HG03521 (cell line): ENCODE measurements around the gene FBRSL1.
"Not testable (repeated sequence)": the region's sequence is repeated elsewhere in the genome, so short reads cannot be mapped to it uniquely, and the experiment has no call there.

Source experiments
- ATAC-seq: cut with Tn5 transposase; IDR thresholded peaks from one replicate; pipeline ENCODE4 v1.9.1; 2021; ENCODE audit warnings: mild to moderate bottlenecking, moderate library complexity; ENCODE audit not compliant: unreplicated experiment

The FBRSL1 gene

DNA sequence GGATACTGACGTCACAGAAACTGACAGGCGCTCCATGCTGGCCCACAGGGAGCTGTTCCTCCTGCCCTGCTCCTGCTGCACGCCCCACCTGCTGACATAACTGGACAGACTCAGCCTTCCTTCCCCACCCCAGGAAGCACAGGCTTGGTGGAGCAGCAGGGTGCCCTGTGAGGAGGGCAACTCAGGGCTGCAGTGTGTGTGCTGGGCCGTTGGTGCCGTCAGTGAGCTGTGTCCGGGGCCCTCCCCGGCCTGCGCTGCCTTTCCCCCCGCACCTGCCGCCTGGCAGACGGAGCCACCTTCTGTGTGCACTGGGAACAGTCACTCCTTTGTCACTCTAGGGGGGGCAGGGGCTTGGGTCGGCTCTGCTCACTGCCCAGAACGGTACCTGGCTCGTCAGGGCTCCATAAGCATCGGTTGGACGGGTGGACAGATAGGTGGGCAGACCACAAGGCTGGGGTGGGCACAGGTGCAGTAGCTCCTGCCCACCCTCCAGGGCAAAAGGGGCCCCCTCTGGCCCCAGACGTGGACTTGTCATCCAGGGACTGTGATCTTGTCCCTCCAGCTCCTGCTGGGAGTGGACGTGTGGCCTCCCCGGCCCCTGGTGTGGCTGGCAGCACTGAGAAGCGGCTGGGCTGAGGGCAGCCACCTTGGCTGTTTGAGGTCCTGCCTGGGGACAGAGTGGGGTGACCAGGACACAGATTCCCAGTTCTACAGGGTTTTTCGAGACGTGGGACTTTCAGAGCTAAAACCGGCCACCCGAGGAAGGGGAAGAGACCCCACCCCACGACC, 32.8 kb downstream of the FBRSL1 start:
- ATAC-seq, result no peak

DNA sequence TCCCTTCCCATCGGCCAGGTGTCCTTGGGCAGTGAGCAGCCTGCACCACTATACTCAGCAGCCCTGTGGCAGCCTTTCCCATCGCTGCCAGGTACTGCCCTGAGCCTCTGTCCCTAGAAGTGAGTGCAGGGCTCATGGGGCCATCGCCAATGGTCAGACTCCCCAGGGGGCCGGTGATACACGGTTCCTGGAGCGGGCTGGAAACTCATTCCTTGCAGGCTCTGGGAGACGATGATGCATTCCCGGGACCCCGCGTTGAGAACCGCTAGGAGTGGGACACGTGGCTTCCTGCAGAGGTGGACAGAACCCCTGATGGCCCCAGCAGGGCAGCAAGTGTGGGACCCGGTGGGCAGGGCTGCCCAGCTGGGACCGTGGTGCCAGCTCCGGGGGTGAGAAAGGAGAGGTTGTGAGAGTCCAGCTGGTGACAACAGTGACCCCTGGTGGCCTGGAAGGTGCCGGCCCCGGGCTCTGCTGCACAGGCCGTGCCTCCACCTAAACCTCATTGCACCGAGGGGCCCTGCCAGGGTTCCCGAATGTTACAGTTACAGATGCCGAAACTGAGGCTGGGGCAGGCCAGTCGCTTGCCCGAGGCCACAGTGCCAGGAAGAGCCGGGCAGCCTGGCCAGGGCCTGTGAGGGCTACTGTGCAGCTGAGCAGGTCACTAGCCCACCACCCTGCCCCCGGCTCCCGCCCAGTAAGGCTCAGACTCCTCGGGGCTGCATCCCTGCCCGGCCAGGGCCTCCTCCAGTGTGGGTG, 33.8 kb downstream of the FBRSL1 start:
- ATAC-seq, result no peak

DNA sequence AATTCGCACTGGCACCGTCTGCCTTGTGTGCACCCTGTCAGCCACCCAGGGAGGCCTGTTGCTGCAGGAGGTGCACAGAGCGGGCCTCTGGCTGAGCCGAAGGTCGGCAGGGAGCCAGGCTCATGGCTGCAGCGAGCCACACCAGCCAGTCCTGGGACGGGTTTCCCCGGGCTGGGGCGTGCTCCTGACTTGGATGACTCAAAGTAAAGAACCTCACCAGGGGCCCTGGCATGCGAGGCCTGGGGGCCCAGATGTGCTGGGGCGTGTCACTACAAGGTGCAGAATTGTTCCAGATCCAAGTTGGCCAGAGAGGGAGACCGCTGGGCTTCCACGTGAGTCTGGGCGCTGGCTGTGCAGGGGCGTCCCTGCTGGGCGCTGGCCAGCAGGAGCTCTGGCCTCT, 34.5 kb downstream of the FBRSL1 start:
- ATAC-seq, result no peak

DNA sequence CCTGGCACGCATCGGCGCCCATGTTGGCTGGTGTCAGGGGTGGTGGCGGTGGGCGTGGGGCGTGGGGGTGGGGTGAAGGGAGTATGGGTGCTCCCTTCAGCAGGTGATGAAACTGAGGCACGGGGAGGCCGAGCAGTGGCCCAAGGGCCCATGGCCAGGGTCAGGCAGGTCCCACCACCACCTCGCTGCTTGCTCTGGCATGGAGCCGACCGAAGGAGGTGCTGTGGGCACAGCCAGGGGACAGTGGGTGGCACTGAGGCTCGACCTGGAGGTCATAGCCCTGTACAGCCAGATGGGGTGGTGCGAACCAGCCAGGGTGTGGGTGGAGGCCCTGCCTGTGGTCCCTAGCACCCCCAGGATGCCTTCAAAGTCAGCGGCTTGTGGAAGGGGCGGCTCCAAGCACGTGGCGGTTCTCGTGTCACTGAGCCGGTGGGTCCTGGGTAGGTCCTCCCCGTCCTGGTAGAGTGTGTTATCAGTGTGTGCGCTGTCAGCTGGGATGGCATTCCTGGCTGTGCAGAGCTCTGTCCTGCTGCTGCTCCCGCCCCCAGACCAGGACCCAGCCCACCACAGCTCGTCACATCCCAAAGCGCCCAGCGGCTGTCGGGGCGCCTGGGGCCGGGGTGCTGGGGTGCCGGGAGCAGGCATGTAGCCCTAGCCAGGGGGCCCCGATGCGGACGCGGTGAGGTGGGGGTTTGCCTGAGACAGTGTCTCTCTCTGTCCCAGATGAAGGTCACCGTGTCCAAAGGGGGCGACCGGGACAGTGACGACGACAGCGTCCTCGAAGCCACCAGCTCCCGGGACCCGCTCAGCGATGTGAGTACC, 35.3 kb downstream of the FBRSL1 start:
- ATAC-seq, result no peak

DNA sequence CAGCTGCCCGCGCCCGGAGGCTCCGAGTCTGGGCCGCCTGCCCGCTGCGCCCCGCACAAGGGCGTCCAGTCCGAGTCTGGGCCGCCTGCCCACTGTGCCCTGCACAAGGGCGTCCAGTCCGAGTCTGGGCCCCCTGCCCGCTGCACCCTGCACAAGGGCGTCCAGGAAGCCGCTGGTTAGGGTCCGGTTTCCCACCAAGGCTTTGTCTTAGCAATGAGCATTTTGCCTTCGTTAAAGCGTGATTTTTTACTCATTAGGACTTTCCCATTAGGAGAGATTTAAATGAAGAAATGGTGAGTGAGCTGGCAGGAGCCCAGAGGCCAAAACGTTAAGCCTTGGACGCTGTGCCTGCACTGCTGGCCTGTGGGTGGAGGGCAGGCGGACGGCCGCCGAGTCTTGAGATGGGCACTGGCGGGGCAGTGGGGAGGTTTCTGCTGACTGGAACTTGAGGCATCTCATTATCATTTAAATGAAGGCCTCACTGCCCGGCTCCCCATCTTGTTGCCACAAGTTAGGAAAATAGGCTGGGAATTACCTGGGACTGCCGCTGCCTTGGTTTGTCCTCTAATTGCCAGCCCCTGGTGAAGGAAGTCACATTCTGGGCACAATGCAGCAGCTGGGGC, 36.0 kb downstream of the FBRSL1 start:
- no peak for ATAC-seq

DNA sequence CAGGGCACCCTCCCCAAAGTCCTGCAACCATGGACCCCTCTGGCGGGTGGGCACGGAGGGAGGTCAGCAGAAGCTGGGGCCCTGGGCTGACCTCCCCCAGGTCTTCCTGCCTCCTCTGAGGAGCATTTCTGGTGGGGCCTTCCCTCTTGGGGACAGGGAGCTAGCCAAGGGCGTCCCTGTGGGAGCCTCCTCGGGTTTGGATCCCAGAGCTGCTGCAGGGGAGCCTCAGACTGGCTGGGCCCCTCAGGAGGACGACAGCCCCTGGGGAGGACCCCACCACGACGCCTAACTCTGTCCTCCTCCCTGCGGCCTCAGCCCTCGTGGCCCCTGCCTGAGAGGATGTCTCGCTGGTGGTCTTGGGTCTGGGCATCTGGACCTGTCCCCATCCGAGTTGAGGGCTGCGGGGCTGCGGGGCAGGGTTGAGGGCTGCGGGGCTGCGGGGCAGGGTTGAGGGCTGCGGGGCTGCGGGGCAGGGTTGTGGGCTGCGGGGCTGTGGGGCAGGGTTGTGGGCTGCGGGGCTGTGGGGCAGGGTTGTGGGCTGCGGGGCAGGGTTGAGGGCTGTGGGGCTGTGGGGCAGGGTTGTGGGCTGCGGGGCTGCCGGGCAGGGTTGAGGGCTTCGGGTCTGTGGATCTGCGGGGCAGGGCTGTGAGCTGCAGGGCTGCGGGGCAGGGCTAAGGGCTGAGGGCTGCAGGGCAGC, 37.4 kb downstream of the FBRSL1 start:
- no peak for ATAC-seq

DNA sequence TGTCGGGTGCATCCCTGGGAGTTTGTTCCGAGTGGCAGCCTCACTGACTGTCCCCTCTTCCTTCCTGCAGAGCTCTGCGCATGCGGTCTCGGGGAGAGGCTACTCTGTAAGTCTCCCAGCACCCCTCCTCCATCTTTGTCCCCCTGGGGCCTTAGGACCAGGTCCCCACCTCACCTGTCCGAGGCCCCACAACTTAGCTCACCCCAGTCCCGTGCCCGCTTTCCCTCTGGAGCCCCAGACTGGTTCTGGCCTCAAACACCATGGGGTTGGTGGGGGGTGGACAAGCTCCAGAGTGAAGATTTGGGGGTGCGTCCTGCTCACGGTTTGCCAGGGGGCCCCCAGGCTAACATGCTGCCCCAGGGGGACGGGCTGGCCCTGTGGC, 37.9 kb downstream of the FBRSL1 start:
- no peak for ATAC-seq

DNA sequence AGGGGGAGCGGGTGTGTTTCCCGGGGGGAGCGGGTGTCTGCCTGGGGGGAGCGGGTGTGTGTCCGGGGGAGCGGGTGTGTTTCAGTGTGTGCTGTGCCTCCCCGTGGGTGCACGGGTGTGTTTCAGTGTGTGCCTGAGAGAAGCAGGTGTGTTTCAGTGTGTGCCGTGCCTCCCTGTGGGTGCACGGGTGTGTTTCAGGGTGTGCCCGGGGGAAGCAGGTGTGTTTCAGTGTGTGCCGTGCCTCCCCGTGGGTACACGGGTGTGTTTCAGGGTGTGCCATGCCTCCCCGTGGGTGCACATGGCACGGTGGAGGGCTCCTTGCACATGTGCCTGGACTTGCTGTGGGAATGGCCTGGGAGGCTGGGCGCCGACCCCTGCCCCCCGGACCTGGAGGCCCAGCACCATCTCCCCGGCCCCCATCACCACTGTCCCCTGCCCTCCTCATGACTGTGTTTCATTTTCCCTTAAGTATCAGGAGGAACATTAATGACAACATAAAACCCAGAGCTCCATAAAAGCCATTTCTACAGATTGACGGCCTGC, 38.7 kb downstream of the FBRSL1 start:
- ATAC-seq, result no peak

DNA sequence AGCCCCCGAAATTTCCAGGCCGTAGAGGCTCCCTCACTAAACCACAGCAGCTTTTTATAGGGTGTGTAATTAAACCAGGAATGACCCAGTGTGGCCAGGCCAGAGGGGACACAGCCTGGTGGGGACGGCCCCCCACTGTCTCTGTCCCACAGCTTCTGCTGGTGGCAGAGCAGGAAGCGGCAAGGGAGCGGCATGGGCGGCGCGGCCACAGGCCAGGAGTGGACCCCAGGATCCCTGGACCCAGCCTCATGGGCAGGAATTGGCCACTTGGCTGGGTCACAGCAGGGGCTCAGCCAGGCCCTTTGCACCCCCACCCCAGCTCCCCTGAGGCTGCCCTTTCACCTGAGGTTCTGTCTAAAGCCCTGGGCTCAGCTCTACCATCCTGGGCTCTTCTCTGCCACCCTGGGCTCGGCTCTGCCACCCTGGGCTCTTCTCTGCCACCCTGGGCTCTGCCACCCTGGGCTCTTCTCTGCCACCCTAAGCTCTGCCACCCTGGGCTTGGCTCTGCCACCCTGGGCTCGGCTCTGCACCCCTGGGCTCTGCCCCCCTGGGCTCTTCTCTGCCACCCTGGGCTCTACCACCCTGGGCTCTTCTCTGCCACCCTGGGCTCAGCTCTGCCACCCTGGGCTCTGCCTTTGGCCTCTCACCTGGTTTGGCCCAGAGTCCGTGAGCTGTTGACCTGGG, 39.3 kb downstream of the FBRSL1 start:
- ATAC-seq, result no peak

DNA sequence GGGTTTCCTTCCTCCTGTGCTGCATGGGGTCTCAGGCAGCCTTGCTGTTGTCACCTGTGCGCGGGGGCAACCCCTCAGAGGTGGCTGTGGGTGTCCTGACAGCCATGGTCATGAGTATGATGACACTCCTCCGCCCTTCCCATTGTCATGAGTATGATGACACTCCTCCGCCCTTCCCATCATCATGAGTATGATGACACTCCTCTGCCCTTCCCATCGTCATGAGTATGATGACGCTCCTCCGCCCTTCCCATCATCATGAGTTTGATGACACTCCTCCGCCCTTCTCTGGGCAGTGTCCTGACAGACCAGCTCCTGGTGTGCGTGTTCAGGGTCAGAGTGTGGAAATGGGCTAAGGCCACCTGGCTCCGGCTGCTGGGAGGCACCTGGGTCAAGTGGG, 40.0 kb downstream of the FBRSL1 start:
- no peak for ATAC-seq

DNA sequence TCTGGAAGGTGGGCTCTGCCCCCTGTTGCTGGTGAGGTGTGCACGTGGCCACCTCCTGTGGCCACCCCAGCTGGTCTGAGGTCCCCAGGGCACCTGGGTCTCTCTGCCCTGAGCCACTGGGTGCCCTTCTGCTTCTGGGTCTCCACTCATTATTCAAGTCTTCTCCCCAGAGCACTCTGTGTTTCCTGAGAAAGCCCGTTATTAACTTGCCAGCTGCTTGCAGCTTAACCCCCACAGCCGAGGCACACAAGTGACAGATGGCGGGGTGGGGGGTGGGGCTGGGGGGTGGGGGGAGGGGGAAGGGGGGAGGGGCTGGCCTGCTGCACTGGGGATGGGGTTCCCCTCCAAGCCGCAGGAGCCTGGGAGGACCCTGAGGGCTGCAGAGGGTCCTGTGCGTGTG, 40.5 kb downstream of the FBRSL1 start:
- ATAC-seq, result no peak

DNA sequence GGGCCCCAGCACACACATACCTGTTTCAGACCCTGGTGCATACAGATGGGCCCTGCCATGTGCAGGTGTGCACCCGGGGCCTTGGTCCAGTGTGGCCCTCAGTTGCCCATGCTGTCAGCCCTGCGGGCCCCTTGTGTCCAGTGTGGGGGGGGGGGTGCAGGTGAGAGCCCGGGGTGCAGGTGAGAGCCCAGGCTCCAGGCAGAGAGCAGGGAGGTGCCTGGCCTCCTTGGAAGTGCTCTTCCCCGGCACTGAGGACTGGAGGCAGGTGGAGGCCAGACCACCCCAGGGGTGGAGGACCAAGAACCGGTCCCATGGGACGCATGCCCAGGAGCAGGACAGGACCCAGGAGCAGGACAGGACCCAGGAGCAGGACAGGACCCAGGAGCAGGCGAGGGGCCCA, 40.9 kb downstream of the FBRSL1 start:
- no peak for ATAC-seq

DNA sequence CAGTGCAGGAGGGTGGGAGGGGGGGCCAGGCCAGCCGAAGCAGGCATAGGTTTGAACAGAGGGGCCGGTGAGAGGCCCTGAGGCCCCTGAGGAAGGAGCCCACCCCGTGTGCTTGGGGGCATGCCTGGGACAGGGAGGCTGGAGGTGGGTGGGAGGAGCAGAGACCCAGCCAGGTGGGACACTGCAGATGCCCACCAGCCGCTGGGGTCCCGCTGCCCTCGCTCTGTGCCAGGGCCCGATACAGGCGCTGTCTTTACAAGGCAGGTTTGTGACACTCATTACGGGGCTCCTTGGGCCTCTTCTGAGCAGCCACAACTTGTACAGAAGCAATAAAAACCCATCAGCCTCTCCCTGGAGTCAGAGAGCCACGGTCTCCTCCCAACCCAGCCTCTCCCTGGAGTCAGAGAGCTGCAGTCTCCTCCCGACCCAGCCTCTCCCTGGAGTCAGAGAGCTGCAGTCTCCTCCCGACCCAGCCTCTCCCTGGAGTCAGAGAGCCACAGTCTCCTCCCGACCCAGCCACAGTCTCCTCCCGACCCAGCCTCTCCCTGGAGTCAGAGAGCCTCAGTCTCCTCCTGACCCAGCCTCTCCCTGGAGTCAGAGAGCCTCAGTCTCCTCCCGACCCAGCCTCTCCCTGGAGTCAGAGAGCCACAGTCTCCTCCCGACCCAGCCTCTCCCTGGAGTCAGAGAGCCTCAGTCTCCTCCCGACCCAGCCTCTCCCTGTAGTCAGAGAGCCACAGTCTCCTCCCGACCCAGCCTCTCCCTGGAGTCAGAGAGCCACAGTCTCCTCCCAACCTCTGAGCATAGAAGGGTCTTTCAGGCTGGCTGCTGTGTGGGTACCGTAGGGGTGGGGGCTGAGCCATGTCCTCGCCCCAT, 43.0 kb downstream of the FBRSL1 start:
- ATAC-seq, result not testable (repeated sequence)

DNA sequence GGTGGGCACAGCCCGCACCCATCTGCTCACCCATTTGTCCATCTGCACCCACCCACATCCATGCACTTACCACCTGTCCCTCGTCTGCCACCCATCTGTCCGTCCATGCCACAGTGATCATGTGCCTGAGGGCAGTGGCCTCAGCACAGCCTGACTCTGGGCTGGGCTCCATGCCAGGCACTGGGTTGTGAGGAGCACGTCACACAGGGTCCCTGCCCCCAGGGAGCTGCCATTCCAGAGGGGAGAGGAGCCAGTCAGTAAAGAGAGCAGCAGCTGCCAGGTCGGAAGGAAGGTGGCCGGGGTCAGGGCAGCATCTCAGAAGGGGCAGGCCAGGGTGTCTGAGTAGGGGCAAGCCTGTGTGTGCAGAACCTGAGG, 43.6 kb downstream of the FBRSL1 start:
- no peak for ATAC-seq

DNA sequence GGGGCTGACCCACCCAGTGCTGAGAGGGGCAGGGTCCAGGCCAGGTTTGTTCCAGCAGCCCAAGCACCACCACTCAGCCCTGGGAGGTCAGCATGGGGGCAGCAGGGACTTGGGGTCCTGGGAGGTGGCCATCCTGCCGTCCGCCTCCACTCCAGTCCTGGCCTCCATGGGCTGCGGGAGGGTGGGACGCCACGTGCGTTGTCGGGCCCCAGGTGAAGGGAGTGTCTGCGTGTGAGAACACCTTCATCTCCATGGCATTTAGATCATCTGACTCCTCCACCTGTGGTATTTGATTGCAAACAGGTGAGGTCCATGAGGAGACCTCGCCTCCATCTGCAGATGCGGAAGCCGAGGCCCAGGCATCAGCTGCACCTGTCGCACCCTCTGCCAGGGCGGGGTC, 44.1 kb downstream of the FBRSL1 start:
- ATAC-seq, result no peak

DNA sequence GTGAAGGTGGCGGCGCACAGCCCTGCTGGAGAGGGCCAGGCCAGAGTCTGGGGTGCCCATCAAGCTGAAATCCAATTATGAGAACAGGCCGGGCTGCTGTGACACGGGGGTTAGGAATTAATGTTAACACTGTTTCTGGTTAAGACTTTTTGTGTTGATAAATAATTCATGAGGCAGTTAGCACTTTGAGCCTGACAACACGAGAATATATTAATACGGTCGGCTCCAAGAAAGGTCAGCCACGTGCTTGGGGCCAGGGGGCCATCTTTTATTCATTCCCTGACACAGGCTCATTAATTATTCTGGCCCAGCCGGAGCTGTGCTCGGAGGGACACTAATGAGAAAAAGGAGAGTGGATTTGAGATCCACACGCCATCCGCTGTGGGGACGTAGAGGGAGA, 45.1 kb downstream of the FBRSL1 start:
- ATAC-seq, result no peak

DNA sequence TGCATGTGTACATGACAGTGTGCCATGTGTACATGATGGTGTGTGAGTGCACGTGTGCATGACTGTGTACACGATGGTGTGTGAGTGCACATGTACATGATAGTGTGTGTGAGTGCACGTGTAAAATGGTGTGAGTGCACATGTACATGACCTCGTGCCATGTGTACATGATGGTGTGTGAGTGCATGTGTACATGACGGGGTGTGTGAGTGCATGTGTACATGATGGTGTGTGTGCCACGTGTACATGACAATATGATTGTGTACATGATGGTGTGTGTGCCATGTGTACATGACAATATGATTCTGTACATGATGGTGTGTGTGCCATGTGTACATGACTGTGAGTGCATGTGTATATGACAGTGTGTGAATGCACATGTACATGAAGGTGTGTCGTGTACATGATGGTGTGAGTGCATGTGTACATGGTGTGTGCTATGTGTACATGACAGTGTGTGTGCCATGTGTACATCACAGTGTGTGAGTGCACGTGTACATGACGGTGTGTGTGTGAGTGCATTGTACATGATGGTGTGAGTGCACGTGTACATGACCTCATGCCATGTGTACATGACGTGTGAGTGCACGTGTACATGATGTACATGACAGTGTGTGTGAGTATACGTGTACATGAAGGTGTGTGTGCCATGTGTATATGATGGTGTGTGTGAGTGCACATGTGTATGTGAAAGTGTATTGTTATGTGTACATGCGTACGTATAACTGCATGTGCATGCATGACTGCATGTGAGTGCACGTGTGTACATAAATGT, 46.3 kb downstream of the FBRSL1 start:
- ATAC-seq, result no peak

DNA sequence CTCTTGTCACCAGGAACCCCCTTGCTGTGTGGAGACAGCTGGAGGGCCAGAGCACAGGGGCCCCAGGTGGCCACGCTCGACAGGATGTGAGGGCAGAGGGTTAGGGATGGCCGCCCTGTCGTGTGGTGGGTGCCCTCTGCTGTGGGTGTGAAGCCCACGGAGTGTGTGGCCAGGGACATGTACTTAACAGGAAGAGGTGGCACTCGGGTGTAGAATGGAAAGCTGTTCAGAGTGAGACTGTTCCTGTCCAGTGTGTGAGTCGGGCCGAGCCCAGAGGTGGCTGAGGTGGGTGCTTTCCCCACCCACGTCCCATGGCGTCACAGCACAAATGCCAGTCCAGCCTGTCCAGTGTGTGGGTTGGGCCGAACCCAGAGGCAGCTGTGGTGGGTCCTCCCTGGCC, 47.1 kb downstream of the FBRSL1 start:
- no peak for ATAC-seq
